ENCODE data around the gene SMIM43.

- TF ChIP-seq POLR2AphosphoS5 (IDR thresholded peaks at IDR 0.05; ENCODE audit: borderline replicate concordance, low read depth, low read length) = no peak
- no peak for TF ChIP-seq EZH2 (IDR thresholded peaks at IDR 0.05)
- TF ChIP-seq FOXP2 (optimal IDR thresholded peaks at IDR 0.05; ENCODE audit: control extremely low read depth, extremely low read length, insufficient read depth) = no peak
Measured at GRCh38 chr4:121741751-121742150, 23.2 kb downstream of the SMIM43 start.

Measured in SK-N-MC (cell line).